ENCODE measurements around the gene CCT6A.

- TF ChIP-seq, protein P1, sequence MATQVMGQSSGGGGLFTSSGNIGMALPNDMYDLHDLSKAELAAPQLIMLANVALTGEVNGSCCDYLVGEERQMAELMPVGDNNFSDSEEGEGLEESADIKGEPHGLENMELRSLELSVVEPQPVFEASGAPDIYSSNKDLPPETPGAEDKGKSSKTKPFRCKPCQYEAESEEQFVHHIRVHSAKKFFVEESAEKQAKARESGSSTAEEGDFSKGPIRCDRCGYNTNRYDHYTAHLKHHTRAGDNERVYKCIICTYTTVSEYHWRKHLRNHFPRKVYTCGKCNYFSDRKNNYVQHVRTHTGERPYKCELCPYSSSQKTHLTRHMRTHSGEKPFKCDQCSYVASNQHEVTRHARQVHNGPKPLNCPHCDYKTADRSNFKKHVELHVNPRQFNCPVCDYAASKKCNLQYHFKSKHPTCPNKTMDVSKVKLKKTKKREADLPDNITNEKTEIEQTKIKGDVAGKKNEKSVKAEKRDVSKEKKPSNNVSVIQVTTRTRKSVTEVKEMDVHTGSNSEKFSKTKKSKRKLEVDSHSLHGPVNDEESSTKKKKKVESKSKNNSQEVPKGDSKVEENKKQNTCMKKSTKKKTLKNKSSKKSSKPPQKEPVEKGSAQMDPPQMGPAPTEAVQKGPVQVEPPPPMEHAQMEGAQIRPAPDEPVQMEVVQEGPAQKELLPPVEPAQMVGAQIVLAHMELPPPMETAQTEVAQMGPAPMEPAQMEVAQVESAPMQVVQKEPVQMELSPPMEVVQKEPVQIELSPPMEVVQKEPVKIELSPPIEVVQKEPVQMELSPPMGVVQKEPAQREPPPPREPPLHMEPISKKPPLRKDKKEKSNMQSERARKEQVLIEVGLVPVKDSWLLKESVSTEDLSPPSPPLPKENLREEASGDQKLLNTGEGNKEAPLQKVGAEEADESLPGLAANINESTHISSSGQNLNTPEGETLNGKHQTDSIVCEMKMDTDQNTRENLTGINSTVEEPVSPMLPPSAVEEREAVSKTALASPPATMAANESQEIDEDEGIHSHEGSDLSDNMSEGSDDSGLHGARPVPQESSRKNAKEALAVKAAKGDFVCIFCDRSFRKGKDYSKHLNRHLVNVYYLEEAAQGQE (IDR thresholded peaks at IDR 0.05; ENCODE audit: insufficient replicate concordance, low read depth) = no peak
- TF ChIP-seq, protein P2, sequence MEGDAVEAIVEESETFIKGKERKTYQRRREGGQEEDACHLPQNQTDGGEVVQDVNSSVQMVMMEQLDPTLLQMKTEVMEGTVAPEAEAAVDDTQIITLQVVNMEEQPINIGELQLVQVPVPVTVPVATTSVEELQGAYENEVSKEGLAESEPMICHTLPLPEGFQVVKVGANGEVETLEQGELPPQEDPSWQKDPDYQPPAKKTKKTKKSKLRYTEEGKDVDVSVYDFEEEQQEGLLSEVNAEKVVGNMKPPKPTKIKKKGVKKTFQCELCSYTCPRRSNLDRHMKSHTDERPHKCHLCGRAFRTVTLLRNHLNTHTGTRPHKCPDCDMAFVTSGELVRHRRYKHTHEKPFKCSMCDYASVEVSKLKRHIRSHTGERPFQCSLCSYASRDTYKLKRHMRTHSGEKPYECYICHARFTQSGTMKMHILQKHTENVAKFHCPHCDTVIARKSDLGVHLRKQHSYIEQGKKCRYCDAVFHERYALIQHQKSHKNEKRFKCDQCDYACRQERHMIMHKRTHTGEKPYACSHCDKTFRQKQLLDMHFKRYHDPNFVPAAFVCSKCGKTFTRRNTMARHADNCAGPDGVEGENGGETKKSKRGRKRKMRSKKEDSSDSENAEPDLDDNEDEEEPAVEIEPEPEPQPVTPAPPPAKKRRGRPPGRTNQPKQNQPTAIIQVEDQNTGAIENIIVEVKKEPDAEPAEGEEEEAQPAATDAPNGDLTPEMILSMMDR (IDR thresholded peaks at IDR 0.05; ENCODE audit: insufficient read depth, low read length) = no peak
- TF ChIP-seq GABPA (IDR thresholded peaks at IDR 0.05; ENCODE audit: low read depth) = no peak
Measured at GRCh38 chr7:56083150-56083785, 31.7 kb downstream of the CCT6A start.
